ENCODE results near the gene APOB.

Gene APOB

GRCh38 chr2:21041943-21042707 lies 1.7 kb downstream of the APOB start:
- no peaks in the 10 kb centered on the region for H3K9me3 ChIP-seq (ENCODE audit: control insufficient read depth, insufficient read depth, low read length)
- H3K4me1 ChIP-seq (ENCODE audit: control insufficient read depth, low read length), result no peaks in the 10 kb centered on the region
- no peak overlapping the region for H3K4me2 ChIP-seq (ENCODE audit: low read length)
- TF ChIP-seq EZH2phosphoT487 (IDR thresholded peaks at IDR 0.05; ENCODE audit: borderline replicate concordance, low read length), result no peak
- TF ChIP-seq CTCF (IDR thresholded peaks at IDR 0.05; ENCODE audit: low read depth, low read length, poor library complexity, severe bottlenecking), result no peak
- H4K20me1 ChIP-seq (ENCODE audit: control insufficient read depth, insufficient read depth, low read depth, low read length), result no peaks in the 10 kb centered on the region
- H3K36me3 ChIP-seq (ENCODE audit: control insufficient read depth, low read length), result no peaks in the 10 kb centered on the region
- H3K27ac ChIP-seq (ENCODE audit: low read depth, low read length), result no peak overlapping the region
- no peaks in the 10 kb centered on the region for H3K9me2 ChIP-seq (replicated peaks; ENCODE audit: control insufficient read depth, low read length)
- no peak overlapping the region for H3K4me3 ChIP-seq (ENCODE audit: low read length)
- H3F3A ChIP-seq (ENCODE audit: control insufficient read depth, insufficient read depth), result no peaks in the 10 kb centered on the region
- H3K27me3 ChIP-seq (ENCODE audit: control insufficient read depth, low read length), result peaks cover 8% of the 10 kb centered on the region
- no peaks in the 10 kb centered on the region for H3K79me2 ChIP-seq (ENCODE audit: control insufficient read depth, low read length)

DNA sequence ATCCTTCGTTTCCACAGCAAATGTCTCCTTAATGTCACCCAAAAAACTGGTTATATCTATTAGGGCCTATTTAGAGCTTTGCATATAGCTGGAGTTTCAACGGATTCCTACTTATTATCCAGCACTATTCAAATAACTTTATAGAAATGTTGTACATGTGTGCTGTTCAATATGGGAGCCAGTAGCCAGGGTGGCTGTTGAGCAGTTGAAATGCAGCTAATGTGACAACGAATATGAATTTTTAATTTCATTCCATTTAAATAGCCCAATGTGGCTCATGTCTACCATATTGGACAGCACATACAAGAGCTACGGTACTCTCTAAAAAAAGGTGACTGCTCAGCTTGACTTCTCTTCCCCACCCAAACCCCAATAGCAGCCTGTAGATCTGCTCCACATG lies 2.4 kb downstream of the APOB start:
- TF ChIP-seq CTCF (IDR thresholded peaks at IDR 0.05; ENCODE audit: low read depth, low read length, poor library complexity, severe bottlenecking) (no peak), EZH2phosphoT487 (IDR thresholded peaks at IDR 0.05; ENCODE audit: borderline replicate concordance, low read length) (no peak)
- H3K36me3 ChIP-seq (ENCODE audit: control insufficient read depth, low read length), result no peaks in the 10 kb centered on the region
- H3F3A ChIP-seq (ENCODE audit: control insufficient read depth, insufficient read depth), result no peaks in the 10 kb centered on the region
- no peaks in the 10 kb centered on the region for H3K4me1 ChIP-seq (ENCODE audit: control insufficient read depth, low read length)
- H4K20me1 ChIP-seq (ENCODE audit: control insufficient read depth, insufficient read depth, low read depth, low read length), result no peaks in the 10 kb centered on the region
- H3K27me3 ChIP-seq (ENCODE audit: control insufficient read depth, low read length), result peaks cover 8% of the 10 kb centered on the region
- no peaks in the 10 kb centered on the region for H3K9me2 ChIP-seq (replicated peaks; ENCODE audit: control insufficient read depth, low read length)
- H3K9me3 ChIP-seq (ENCODE audit: control insufficient read depth, insufficient read depth, low read length), result no peaks in the 10 kb centered on the region
- H3K27ac ChIP-seq (ENCODE audit: low read depth, low read length), result no peak overlapping the region
- no peak overlapping the region for H3K4me2 ChIP-seq (ENCODE audit: low read length)
- H3K79me2 ChIP-seq (ENCODE audit: control insufficient read depth, low read length), result no peaks in the 10 kb centered on the region
- no peak overlapping the region for H3K4me3 ChIP-seq (ENCODE audit: low read length)

DNA sequence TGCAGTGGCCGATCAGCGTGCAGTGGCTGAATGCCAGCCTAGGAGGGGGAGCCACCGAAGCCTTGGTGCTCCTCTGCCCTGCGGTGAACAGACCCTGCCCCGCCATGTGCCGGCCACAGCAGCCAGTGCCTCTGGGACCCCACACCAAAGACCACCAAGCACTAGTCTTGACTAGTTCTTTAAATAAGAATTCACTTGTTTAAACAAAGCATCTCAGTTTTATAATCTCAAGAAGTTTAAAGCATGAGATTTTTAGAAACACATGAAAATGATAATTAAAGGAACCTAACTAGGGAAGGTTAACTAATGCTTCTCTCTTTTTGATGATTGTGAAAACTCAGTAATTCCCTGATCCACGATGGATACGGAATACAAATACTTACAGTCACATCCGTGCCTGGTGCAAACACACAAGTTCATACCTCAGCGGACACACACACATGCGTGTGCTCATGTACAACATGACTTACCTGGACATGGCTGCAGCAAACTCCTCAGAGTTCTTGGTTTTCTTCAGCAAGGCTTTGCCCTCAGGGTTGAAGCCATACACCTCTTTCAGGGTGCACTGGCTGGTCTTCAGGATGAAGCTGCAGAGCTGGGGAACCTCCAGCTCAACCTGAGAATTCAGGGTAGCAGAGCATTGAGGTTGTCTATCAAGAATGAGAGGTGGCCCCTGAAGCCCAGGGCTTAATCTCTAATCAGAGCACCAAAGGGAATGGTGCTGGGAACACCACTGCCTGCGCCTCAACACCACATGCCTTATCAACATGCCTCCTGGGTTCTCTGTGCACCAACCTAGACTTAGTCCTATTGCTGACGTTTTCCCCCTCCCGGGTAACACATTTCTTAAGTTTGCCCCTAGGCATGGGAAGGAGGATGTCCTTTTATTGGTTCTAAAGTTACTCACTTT lies 3.1 kb downstream of the APOB start:
- no peak overlapping the region for H3K27ac ChIP-seq (ENCODE audit: low read depth, low read length)
- H3K9me2 ChIP-seq (replicated peaks; ENCODE audit: control insufficient read depth, low read length), result no peaks in the 10 kb centered on the region
- H3K4me1 ChIP-seq (ENCODE audit: control insufficient read depth, low read length), result no peaks in the 10 kb centered on the region
- H3K36me3 ChIP-seq (ENCODE audit: control insufficient read depth, low read length), result no peaks in the 10 kb centered on the region
- TF ChIP-seq EZH2phosphoT487 (IDR thresholded peaks at IDR 0.05; ENCODE audit: borderline replicate concordance, low read length), result no peak
- no peak for TF ChIP-seq CTCF (IDR thresholded peaks at IDR 0.05; ENCODE audit: low read depth, low read length, poor library complexity, severe bottlenecking)
- H3K79me2 ChIP-seq (ENCODE audit: control insufficient read depth, low read length), result no peaks in the 10 kb centered on the region
- no peak overlapping the region for H3K4me2 ChIP-seq (ENCODE audit: low read length)
- no peaks in the 10 kb centered on the region for H4K20me1 ChIP-seq (ENCODE audit: control insufficient read depth, insufficient read depth, low read depth, low read length)
- no peaks in the 10 kb centered on the region for H3F3A ChIP-seq (ENCODE audit: control insufficient read depth, insufficient read depth)
- no peak overlapping the region for H3K4me3 ChIP-seq (ENCODE audit: low read length)
- H3K27me3 ChIP-seq (ENCODE audit: control insufficient read depth, low read length), result peaks cover 8% of the 10 kb centered on the region
- H3K9me3 ChIP-seq (ENCODE audit: control insufficient read depth, insufficient read depth, low read length), result no peaks in the 10 kb centered on the region

Data from DOHH2 (cell line).